HG03520 (cell line): Measurements from ENCODE around the gene ZNF248.

Experiments used
- ATAC-seq: cut with Tn5 transposase; IDR thresholded peaks from one replicate; pipeline ENCODE4 v1.9.1; 2021; ENCODE audit warnings: mild to moderate bottlenecking, moderate library complexity; ENCODE audit not compliant: unreplicated experiment

ZNF248 gene

DNA sequence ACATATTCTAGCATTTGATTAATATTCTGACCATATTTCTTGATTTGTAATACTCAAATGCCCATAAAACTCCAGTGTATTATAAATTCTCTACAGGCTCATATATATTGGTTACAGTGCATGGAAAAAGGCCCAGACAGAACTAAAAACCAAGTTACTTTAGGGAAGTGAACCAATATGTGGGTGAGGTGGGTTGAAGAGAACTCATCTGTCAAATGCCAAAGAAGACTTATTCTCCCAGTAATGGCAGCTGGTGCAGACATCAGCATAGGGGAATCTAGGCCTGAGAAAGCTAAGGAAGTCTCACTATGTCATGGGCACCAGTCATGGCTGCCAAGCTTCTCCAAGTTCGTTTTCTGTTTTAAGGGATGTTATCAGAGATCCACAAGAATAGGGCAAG lies 30.6 kb downstream of the ZNF248 start:
- no peak for ATAC-seq

DNA sequence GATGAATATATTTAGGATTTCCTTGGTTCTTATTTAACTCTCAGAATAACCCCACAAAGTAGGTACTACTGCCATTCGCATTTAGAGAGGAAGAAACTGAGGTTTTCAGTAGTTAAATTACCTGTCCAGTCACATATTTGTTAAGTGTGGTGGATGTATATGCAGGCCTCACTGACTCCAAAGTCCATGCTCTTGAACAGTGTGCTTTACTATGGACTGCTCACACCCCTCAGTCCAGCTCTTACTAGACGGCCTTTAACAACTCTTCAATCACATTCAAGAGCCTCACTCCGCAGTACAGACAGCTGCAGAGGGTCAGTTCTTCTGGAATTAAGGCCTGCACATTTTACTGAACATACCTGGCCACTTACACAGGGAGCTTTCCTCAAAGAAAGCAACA lies 36.2 kb downstream of the ZNF248 start:
- no peak for ATAC-seq

DNA sequence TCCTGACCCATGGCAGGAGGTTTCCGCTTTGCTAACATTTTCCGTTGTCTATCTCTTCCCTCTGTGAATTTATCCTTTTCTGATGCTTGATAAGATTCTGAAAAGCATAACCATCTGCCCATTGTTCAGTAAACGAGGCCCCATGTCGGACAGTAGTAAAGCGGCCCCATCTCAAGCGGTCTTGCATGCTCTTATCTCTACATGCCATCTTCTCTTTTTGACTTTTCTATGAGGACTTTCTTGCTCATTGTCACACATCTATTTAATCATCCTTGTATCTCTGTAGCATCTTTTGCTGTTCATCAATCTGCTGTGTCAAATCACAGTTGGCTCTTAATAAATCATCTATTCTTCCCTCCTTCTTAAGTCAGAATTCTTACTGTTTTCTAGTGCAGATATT lies 37.6 kb downstream of the ZNF248 start:
- ATAC-seq = no peak

DNA sequence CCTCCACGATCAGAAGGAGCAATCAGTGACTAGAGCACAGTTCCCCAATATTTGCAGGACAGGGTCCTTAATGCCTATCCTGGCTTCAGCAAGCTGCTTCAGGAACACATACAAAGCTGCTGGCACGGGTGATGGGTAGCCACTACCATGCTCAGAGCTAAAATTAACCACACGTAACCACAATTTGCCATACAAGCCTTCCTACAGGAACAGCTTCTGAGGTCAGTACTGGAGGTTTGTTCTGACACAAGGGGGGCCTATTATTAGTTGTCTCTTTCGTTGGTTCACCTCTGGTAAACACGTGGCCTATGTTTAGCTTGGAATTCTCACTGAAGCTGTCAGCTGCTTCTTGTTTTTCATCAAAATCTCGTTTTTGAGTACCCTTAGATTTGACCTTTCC lies 41.1 kb downstream of the ZNF248 start:
- no peak for ATAC-seq

DNA sequence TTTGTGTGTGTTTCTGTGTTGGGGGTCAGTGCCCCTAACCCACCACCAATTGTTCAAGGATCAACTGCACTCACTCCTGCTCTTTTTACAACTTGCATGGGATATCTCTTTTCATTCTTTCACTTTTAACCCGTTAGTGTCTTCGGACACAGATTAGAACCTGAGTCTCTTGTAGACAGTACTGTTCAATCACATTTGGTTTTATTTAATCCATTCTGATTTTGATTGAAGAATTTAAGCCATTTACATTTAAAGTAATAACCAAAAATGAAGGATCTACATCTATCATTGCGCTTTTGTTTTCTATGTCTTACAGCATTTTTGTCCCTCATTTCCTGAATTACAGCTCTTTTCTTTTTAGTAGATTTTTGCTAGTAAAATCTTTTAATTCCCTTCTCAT lies 43.6 kb downstream of the ZNF248 start:
- ATAC-seq = no peak

DNA sequence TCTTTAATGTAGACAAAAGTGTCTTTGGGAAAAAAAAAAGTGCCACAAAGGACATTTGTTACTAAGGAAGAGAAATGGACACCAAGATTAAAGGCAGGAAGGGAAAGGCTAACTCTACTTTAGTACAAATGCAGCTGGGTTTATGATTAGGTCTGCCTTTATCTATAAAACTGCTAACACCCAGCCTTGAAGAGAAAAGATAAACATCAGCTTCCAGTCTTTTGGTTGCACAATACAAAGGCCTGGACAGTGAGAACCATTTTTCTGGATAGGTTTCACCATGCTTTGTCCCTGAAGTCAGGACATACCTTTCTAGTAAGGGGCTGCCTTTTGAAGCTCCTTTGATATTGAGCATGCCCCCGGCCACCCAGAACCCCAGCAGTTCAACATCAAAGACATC lies 45.1 kb downstream of the ZNF248 start:
- no peak for ATAC-seq

DNA sequence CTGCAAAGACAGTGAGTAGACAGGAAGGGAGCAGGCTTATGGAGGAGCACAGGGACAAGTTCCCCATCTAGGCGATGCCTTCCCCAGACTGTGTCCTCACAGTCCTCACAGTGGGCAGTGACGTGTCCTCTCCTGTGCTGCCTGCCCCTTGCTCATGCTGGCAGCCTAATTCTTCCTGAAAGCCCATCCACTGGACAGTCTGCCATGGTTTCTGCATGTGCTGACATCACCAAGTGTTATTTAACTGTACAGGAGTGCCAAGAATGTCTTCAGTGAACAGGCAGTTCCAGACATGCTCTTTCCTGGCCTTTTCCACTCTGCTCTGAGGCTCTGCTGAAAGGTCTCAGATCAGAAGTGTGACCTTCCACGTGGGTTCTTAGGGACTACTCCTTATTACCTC lies 54.1 kb downstream of the ZNF248 start:
- ATAC-seq = no peak

DNA sequence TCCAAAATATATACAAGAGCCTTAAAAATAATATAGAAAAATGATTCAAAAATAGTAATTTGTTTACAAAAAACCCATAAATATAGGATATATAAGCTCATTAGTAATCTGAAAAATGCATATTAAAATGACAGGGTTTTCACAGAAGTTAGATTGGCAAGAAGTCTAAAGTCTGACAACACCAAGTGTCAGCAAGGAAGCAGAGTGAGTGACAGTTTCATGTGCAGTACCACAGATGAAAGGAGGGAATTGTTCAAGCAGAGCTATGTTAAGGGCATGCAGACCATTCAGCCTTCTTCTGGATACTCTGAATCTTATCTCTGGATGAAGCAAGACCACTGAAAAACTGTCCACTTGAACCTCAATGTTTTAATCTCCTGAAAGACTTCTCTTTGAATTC lies 55.9 kb downstream of the ZNF248 start:
- no peak for ATAC-seq

DNA sequence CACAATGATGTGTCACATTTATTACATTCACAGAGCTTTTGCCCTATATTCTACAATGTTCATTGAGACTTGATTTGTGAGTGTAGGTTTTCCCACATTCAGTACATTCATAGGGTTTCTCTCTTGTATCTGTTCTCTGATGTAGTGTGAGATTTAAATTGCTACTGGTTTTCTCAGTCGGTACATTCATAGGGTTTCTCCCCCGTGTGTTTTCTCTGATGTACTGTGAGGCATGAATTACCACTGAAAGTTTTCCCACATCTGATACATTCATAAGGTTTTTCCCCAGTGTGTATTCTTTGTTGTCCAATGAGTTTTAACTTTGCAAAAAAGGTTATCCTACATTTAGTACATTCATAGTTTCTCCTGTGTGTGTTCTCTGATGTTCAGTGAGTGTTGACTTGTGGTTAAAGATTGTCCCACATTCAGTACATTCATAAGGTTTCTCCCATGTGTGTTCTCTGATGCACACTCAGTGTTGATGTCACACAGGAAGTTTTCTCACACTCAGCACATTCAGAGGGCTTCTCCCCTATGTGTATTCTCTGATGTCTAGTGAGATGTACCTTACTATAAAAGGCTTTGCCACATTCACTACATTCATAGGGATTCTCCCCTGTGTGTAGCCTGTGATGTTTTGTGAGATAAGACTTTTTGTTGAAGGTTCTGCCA lies 63.0 kb downstream of the ZNF248 start:
- no peak for ATAC-seq

DNA sequence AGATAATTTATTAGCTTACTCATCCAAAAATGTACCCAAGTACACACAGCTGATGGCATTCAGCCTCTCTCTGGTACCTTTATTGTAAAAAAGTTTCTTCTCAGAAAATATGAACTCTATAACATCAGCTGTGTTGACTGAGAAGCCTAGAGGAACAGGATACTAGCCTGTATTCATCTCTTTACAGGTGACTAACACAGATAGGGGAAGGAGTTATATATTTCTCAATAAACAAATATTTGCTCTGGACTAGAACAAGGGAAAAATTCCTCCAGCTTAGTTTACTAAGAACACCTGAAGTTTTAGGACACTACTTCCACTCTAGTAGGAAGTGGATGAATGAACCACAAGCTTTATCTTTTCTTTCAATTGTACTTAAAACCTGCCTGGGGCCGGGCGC lies 67.8 kb downstream of the ZNF248 start:
- no peak for ATAC-seq

DNA sequence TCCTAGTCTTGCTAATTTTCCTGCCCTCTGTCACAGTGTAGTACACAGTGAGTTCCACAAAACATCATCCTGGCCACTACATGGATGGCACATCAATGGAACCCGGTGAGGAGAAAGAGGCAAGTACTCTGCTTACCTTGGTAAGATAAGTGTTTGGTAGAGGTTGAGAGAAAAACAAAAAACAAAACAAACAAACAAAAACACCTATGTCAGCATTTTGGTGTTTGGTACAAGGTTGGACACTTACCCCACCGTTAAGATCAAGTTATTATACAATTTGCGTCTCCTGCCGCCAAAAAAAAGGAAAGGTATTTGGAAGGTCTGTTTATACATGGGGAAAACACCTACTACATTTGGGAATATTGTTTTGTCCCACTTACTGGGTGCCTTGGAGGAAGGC lies 72.7 kb downstream of the ZNF248 start:
- ATAC-seq = no peak

DNA sequence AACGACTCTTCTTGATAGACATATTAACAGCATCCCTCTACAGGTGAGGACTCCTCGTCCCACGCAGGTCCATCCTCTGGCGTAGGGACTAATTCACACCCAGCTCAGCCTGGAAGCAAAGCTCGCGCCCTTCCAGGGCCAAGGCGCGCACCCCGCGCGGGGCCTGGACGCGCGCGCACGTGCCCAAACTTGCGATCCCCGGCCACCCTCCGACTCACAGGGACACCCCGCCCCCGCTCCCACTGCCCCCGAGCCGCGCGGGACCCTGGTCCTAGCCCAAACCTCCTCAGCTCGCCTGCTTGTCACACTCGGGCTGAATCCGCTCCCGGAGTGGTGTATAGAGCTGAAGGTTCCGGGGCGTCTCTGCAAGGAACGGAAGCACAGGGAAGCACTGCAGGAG lies 76.9 kb downstream of the ZNF248 start:
- ATAC-seq = no peak

DNA sequence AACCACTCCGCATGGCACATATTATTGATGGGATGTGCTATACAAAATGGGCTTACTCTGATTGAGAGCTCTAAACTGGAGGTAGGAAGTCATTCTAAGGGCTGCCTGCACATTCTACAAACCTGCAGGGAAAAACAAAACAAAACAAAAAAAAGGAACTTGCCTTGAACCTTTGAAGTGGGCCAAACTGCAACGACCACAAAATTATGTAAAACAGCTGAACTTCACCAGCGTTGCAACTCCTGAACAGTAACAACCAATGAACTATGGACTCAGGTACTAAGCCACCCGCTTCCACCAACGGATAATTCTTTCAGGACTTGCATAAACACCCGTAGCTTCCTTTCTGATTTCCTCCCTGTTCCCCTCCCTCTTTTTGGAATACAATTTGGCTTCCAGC lies 80.4 kb downstream of the ZNF248 start:
- ATAC-seq = no peak

DNA sequence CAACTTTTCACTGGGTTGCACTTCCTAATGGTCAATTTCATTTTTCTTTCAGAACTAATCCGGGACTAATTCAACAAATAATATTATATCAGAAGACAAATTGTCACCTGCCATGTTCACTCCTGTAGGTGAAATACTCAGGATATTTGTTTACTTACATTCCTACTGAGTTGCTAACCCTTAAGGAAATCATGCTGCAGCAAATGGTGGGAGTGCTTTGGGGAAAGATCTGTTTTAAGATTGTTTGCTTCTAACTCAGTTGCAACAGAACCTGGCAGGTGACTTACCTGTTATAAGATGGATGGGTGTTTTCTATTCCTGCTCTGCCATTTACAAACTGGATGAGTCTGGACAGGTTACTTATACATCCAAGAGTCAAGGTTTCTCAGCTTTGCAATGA lies 81.8 kb downstream of the ZNF248 start:
- ATAC-seq = no peak

DNA sequence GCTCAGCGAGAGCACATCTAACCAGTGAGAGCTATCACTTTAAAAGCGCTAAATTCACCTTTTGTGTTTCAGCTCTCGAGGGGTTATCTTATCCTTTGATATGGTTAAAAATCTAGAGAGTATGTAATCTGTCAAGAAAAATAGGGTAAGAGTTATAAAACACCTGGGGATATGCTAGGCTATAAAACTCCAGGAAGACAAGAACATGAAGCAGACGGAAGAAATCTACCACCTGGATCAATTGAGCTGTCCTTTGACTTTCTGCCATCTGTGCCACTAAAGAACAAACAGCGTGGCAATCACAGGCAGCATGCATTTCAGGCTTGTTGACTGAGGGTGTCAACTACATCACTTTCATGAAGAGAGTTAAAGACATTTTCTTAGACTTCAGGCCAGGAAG lies 83.1 kb downstream of the ZNF248 start:
- ATAC-seq = no peak

DNA sequence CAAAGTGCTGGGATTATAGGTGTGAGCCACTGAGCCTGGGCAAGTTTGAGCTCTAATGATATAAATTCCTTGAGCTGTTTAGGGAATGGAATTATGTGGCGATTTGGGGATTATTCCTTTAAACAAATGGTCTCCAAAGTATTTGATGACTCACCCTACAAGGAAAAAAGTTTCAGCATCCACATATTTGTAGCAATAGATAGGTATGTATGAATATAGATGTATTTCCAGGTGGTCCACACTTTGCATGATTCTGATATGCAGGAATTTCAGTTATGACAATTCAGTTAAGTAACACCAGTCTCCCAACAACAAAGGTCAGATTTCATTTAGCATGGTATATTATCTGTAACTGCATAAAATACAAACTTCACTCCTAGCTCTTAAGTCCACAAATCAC lies 92.2 kb downstream of the ZNF248 start:
- ATAC-seq = no peak

DNA sequence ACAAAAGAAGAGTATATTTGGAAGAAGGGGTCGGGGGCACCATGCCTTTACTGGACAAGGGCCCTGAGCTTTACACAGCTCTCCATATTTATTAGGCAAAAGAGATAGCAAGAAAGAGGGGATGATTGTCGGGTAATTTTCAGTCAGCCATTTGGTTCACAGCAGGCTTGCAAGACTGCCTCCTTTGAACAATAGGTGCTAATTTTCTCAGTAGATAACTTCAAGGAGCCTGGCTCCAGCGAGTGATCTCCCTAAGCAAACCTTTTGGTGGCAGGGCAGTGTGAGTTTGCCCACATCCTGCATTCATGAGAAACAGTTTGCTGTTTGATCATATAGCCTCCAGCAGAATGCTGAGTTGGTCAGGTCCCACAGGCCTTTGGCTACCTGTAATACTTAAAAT lies 94.3 kb downstream of the ZNF248 start:
- ATAC-seq = no peak

DNA sequence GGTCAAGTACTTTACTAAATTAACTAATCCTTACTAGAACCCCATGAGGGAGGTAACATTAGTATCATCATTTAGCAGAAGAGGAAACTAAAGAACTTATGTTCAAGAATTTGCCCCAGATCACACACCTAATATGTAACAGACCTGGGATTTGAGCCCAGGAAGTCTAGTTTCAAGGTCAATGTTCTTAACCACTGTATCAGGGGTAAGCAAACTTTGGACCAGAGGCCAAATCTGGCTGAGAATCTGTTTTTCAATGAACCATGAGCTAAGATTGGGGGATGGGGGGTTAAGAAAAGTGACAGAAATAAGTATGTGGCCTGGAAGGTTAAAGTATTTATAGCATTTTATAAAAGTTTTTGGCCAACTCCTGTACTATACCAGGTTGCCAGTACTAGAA lies 95.1 kb downstream of the ZNF248 start:
- no peak for ATAC-seq

DNA sequence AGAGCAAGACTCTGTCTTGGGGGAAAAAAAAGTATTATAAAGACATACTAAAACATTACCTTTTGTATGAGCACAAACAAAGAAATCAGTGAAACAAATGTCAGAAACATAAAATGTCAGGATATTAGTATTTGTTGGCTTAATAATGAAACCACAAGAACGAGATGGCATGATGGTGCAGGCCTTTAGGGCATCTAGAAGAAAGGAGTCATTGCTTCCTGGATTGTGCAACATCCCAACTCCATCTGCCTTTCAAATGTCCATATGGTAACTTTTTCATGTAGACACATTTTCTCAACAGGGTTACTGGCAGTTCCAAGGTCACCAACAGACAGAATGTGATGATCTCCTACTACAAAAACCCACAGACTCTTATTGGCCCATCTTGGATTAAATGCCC lies 96.6 kb downstream of the ZNF248 start:
- no peak for ATAC-seq

DNA sequence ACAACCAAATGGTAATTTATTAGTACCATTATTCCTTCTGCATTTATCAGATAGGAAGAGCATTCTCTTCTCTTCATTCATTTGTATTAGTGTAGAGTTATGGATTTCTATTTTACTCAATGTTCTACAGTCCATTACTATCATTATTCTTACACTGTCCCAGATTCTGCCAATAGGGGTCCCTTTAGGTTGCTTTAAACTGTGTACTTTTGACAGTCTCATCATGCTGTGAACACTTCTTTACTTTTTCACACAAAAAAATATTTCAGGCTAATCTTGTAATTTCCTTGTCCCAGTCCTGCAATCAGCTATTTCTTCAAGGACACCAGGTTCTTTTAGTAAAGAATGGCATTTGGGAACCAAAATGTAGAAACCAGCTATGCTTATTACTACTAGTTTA lies 99.3 kb downstream of the ZNF248 start:
- ATAC-seq = no peak

DNA sequence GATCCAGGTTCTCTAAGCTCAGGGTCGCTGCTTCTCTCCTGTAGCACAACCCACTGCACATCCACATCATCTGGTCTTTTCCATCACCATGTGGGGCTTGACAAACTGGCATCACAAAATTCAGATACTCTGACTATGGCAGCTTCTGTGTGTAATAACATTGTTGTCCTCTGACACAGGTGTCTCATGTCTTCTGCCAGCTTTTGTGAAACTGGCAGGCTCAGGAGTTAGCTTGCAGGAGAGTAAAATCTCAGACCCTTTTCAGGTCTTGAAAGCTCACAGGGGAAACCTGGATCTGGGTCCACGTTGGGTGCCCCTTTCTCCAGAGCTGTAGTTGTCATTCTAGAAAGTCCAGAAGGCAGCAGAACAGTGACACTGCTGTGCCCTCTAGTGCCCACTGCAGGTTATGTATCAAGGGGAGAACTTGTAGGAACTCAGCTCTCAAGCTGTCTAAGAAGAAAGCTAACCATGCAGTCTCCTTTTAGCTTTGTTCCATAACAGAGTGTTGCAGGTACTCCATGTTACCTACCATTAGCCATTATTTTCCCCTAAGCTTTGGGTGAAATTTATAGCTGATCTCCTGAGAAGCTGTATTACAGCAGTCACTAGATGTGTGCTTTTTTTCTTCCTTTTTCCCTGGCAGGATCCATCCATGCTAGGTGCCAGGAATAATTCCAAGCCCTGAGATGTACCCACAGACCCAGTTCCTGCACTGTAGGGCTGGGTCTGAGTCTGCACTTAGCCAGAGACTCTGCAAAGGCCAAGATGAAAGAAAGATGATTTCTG lies 102.7 kb downstream of the ZNF248 start:
- no peak for ATAC-seq

DNA sequence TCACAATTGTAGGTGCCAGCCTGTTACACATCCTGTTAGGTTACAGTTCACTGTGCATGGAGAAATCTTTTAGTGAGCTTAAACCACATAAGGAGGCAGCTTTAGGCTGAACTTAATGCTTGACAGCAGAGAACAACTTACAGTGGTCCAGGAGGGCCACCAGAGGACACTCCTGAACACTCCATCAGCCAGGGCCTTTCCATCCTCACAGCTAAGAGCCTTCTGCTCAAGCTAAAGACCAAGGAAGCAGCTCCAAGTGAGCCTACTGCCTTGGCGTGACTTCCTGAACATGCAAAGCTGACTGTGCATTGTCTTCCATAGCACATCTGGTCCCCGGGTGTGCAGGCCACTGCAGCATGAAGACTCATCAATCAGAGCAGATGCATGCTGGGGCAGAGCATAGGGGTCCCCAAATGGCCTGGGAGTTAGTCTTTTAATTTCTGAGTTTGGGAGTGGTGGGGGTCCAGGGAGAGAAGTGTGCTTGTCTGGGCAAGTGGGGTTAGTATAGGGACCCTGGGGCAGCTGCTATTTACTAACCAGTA lies 105.0 kb downstream of the ZNF248 start:
- no peak for ATAC-seq

DNA sequence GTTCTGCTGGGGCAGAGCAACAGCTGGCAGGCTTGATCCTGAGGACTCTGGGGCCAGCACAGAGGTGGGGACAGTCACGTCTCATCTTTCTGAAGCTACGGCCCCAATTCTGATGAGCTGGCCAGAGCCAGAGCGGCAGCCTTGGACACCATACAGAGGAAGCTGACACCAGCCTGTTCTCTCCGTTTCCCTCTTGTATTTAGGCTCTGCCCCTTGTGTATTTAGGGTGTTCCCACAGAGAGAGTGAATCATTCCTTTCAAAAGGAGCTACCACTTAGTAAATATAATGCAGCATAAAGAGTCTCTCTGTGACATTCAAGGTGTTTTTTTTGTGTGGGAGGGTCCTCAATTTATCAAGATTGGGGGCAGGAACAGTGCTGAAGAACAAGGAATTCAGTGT lies 109.2 kb downstream of the ZNF248 start:
- no peak for ATAC-seq
